T follicular helper cell (primary cell): ENCODE measurements around the gene TSPOAP1.
A peak's percentile ranks its signal among the peaks of the same experiment; 100 is the strongest.

Experiments used
- DNase-seq: peaks from one replicate; pipeline ENCODE4 v3.0.0-alpha.2; 2020; ENCODE audit warnings: low read depth

The TSPOAP1 gene

DNA sequence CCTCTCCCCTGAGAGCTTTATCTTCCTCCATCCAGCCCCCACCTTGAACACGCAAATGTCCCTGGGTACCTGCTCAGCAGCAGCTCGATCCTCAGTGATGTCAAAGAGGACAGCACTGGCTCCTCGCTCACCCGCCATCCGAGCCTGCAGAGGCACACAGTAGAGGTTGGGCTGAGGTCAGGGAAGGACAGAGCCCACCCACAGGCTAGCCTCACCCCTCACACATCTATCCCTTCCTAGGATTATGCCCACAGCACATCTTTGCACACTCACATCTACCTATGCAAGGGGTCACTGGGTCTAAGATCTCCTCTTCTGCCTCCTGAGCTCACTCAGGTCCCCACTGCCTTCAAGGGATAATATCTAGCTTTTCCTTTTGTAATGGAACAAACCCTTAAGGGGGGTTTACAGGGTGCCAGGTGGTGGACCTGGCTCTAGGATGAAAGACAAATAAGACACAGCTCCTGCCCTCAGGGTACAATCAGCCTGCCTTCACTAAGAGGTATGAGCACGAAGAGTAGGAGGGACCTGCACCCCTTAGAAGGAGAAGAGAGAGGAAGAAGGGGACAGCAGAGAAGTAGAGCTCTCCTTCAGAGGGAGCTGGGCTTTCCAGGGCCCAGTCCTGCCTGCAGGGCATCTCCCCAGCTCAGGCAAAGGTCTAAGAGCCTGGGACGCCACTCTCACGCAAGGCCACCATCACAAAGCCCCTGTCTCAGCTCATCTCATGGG is 35.0 kb upstream of the TSPOAP1 start:
- DNase-seq = no peak

GRCh38 chr17:58362368-58363014 is 33.9 kb upstream of the TSPOAP1 start:
- no peak for DNase-seq

DNA sequence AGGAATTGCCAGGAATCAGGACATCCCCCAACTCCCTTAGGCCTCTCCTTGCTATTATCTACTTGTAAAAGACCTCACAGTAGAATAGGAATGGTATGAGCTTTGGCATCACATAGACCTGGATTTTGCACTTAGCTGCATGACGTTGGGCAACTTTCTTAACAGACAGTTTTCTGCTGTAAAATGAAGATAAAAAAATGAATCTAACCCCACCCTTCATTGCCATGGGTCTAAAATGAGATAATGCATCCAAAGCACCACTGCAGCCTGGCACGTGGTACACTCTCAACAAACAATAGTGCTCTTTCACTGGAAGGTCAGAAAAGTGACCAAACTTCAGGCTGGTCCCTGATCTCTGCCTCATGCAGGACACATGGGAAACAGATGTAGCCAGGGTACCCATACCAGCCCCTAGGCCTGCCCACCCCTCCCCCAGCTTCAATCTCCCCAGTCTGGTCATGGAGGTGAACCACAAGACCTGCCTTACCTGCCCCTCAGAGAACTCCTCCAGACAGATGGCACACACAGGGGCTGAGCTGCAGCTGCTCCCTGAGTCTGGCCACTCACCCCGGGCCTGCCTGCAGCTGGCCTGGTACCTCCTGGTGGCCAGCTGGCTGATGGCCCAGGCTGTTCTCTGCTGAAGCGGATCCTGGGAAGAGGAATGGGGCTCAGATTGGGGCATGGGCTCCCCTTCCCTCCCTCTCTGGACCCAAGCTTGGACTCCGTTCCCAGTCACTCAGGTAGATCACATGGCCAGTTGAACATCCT is 31.9 kb upstream of the TSPOAP1 start:
- no peak for DNase-seq

GRCh38 chr17:58358408-58359172 is 30.0 kb upstream of the TSPOAP1 start:
- no peak for DNase-seq

- DNase-seq = no peak
Measured at GRCh38 chr17:58357312-58358297, 29.0 kb upstream of the TSPOAP1 start.

GRCh38 chr17:58356231-58356630 is 27.6 kb upstream of the TSPOAP1 start:
- DNase-seq = no peak

GRCh38 chr17:58354541-58355216 is 26.1 kb upstream of the TSPOAP1 start:
- no peak for DNase-seq

DNA sequence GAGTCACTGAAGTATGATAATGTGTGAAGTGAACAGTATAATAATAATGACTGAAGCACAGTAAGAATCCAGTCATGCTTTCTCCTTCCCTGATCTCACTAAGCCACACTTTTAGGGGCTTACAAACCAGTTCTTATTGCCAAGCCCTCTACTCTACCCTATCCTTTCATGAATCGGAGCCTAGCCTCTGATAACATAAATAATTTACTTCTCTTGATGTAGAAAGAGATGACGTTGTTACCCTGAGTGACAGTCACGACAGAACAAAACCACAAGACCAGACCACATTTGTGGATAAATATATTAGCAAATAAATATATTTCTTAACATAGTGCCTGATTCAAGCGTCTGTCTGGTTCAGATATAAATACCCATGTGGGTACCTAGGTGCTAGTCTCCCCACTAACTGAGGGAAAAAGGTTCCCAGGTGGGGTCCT is 24.8 kb upstream of the TSPOAP1 start:
- DNase-seq = no peak

- DNase-seq = no peak
Measured at GRCh38 chr17:58352596-58353388, 24.2 kb upstream of the TSPOAP1 start.

DNA sequence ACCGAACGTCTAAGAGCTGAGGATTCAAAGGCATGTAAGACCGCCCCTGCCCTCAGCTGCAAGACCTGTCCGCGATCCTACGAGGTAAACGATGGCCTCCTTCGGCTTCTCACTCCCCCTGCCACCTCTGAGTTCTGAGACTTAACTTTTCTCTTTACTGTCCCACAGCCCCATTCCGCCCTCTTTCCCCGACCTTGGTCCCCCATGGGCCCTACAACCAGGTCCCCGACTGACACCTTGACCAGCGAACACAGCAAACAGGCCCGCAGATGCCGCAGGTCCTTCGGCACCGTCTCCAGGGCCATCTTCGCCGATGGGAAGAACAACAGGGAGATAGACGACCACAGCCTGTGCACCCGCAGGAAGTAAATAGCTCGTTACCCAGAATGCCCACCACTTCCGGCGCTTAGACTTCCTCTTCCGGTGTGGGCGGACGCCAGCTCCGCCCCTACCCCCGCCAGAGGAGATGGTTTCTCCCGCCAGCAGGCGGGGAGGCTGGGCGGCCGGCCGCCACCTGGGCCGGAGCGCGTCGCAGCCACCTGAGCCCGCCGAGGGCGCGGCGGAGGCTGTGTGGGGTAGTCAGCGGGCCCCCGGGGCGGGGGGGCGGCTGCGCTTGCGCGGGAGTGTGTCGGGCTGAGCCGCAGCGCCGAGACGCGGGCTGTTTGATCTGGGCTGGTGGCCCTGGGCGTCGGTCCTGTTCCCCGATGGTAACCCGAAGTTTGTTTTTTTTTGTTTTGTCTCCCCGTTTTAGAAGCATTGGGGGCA is 23.4 kb upstream of the TSPOAP1 start, which contains the start of gene SUPT4H1:
Gene SUPT4H1 (minus strand): TSS at position 371 of the 765 bp plus-strand sequence. CDS start 66 bp downstream, at position 305.
- DNase-seq = peak; percentile 84

- no peak for DNase-seq
Measured at GRCh38 chr17:58351182-58351581, 22.6 kb upstream of the TSPOAP1 start.

DNA sequence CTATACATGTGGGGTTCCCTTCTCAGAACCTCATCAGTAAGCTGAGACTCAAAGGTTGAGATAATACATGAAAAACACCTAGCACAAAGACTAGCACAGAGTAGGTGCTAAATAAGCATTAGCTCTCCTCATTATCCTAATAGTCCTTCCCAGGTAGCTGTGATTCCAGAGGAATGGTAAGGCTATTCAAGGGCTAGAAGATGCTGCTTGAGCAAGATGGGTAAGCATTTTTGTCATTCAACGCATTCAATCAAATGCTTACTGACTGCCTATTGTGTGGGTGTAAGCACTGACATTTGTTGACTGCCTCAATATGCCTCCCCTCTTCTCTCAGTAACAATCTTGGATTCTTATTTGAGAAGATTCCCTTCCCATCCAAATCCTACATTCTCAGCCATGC is 19.4 kb upstream of the TSPOAP1 start:
- no peak for DNase-seq

GRCh38 chr17:58345500-58345899 is 16.9 kb upstream of the TSPOAP1 start:
- DNase-seq = no peak

DNA sequence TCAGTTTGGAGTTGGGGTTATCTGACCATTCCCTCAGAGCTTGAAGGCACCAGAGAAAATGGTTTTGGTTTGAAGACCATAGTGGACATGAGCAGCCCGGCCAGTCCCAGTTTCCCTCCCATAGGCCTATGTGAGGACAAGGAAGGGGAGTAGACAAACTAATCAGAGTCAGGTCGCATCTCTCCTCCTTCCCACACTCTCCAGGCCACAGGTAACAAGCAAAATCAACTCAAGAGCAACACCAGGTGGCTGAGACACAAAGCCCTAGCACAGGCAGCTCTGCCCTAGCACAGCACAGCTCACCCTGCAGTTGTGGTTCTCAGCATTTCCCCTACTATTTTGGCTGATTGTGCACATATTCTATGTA is 16.2 kb upstream of the TSPOAP1 start:
- peak; percentile 50 for DNase-seq

DNA sequence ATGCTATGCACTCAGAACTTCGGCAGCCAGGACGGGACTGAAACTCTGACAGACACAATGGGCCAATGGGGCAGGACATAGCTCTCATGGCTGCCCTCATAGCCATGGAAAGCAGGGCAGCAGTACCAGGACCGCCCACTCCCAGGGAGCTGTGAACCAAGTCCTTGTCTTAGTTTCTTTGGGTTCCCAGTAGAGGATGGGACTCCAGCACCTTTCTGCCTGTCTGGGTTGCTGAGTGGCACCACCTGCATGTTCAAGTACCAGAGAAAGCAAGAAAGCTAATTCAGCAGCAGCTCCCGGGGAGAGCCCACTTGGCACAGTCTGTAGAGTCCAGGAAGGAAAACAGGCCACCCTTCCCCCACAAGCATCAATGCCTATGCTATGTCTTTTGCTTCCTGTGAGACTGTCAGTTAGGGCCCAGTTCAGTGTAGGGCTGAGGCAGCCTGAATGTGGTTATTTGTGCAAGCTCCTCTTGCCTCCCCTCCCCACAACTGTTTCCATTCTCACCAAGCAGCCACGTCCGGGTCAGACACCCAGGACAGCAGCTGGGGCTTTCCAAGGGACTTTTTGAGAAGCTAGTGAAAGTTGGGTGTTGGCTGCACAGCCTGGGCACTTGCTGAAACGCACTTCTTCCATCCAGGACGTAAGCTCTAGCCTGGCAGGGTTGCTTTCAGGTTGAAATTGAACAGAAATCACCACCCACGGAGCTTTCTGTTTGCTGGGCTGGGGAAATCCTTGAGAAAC is 15.6 kb upstream of the TSPOAP1 start:
- peak; percentile 73 for DNase-seq

- DNase-seq = no peak
Measured at GRCh38 chr17:58343131-58343530, 14.5 kb upstream of the TSPOAP1 start.

- no peak for DNase-seq
Measured at GRCh38 chr17:58341861-58342475, 13.4 kb upstream of the TSPOAP1 start.
